Esophagus muscularis mucosa (tissue), 4 donors: ENCODE results near the gene TRIM40.

Source experiments
- CTCF ChIP-seq, 3 experiments: fragments of 200-600 bp in 2 of 3; fragments of 450-650 bp in 1 of 3; sonication (generic) in 2 of 3; IDR thresholded peaks; one replicate each; pipeline ENCODE4 v1.5.1; 2017 to 2019; ENCODE audit warnings: antibody characterized with exemption in 3 of 3, mild to moderate bottlenecking in 2 of 3, moderate library complexity in 1 of 3
- EP300 ChIP-seq: sonication (generic); formaldehyde crosslinking; IDR thresholded peaks from one replicate; pipeline ENCODE4 v1.6.1; 2017; ENCODE audit warnings: antibody characterized with exemption
- POLR2A ChIP-seq: fragments of 450-650 bp; IDR thresholded peaks from one replicate; pipeline ENCODE4 v1.6.1; 2017; ENCODE audit warnings: antibody characterized with exemption, moderate library complexity, mild to moderate bottlenecking, low read depth
- POLR2AphosphoS5 ChIP-seq, 2 donors: sonication (generic); formaldehyde crosslinking; IDR thresholded peaks; one replicate each; pipeline ENCODE4 v1.6.1; 2017; ENCODE audit warnings: antibody characterized with exemption in 2 of 2

GRCh38 chr6:30143780-30144179 is 7.8 kb downstream of the TRIM40 start:
- TF ChIP-seq CTCF (IDR thresholded peaks at IDR 0.05), result no peak
- no peak for TF ChIP-seq EP300
- no peak for TF ChIP-seq POLR2A
- no peak for TF ChIP-seq POLR2AphosphoS5 (IDR thresholded peaks at IDR 0.05)
